ENCODE measurements around the gene ABCC5. TPM values are rescaled to one million over a fixed set of nuclear protein-coding genes. Genes with fewer than 3 reads are reported as not detected.

ABCC5 gene
- total RNA-seq, 1 experiment from 2014 or later, result 35.1 TPM

DNA sequence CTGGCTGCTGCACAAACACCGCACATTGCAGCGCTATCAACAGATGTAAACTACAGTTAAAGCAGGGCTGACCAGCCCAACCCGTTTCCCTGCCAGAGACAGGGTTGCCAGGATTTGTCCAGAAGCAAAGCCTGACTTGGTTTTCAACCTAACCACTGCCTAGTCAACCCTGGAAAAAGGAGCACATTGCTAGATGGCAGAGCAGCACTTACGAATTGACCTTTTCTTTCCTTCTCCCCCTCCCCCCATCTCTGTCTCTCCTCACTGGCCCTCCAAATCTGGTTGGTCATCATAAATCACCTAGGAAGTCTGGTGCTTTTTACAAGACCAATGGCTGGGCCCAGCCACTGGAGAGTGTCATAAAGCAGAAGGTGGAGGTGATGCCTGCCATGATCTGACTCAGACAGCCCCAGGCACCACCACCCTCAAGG lies 51.3 kb downstream of the ABCC5 start:
- Histone ChIP-seq H3K4me3 (ENCODE audit: low read depth in 2 of 2, low read length in 2 of 2) (no peak overlapping the region), H3K36me3 (ENCODE audit: control insufficient read depth, insufficient read depth, low read length) (peaks cover 5% of the 10 kb centered on the region; the same call in 1 of the 2 replicates), H3K27ac (ENCODE audit: low read length) (no peak overlapping the region), H3K9me3 (ENCODE audit: control insufficient read depth, insufficient read depth, low read depth, low read length) (no peaks in the 10 kb centered on the region), H3K4me1 (ENCODE audit: control insufficient read depth, insufficient read depth, low read length) (no peaks in the 10 kb centered on the region), H3K27me3 (ENCODE audit: control insufficient read depth, insufficient read depth, low read length) (no peaks in the 10 kb centered on the region)
- POLR2A ChIA-PET, result no interaction called here
- DNase-seq (ENCODE audit: low read depth, low spot score) (no peak), ATAC-seq (no peak)
- in situ Hi-C loops (cut with HindIII; ENCODE audit: low pct_unique_long_range_greater_than_20kb, low sequenced_read_pairs), result no loop called here
- TF ChIP-seq CTCF (IDR thresholded peaks at IDR 0.05) (no peak), REST (IDR thresholded peaks at IDR 0.05; ENCODE audit: insufficient read depth in 1 of 2, low read depth in 2 of 2, low read length in 1 of 2) (no peak), TCF7L2 (IDR thresholded peaks at IDR 0.05; ENCODE audit: low read depth, low read length) (no peak), POLR2AphosphoS5 (IDR thresholded peaks at IDR 0.05; ENCODE audit: low read depth, low read length) (no peak), SIN3A (IDR thresholded peaks at IDR 0.05; ENCODE audit: borderline replicate concordance, insufficient read depth, low read depth, low read length) (no peak)
- intact Hi-C loops (cut with micrococcal nuclease; ENCODE audit: unreplicated experiment), result no loop called here
- BruUV-seq (replicated peaks), result no TSS peak
- CTCF ChIA-PET, result no interaction called here

DNA sequence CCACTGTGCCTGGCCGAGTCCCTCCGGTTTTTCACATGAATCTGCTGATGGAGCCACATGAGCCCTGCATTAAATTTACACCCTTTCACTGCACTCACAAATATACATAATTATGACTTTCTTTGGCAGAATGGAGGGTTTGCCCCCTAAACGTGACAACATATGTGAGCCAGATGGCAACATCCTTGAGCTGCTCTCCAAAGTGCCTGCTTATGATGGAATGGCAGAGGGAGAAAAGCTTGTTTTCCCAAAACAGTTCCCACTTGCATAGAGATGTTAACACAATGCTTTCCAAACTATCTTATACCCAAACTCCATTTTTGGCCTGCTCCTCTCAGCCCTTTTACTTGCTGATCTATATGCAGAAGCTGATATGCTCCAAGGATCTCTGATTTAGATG lies 54.9 kb downstream of the ABCC5 start:
- Histone ChIP-seq H3K4me1 (ENCODE audit: control insufficient read depth, insufficient read depth, low read length) (no peaks in the 10 kb centered on the region), H3K27ac (ENCODE audit: low read length) (no peak overlapping the region), H3K36me3 (ENCODE audit: control insufficient read depth, insufficient read depth, low read length) (peaks cover 5% of the 10 kb centered on the region), H3K27me3 (ENCODE audit: control insufficient read depth, insufficient read depth, low read length) (no peaks in the 10 kb centered on the region), H3K4me3 (ENCODE audit: low read depth in 2 of 2, low read length in 2 of 2) (no peak overlapping the region), H3K9me3 (ENCODE audit: control insufficient read depth, insufficient read depth, low read depth, low read length) (no peaks in the 10 kb centered on the region)
- ChIA-PET CTCF (no interaction called here), POLR2A (no interaction called here)
- intact Hi-C loops (cut with micrococcal nuclease; ENCODE audit: unreplicated experiment), result no loop called here
- BruUV-seq (replicated peaks), result no TSS peak
- in situ Hi-C loops (cut with HindIII; ENCODE audit: low pct_unique_long_range_greater_than_20kb, low sequenced_read_pairs), result no loop called here
- no peak for ATAC-seq
- DNase-seq (ENCODE audit: low read depth, low spot score), result no peak
- TF ChIP-seq SIN3A (IDR thresholded peaks at IDR 0.05; ENCODE audit: borderline replicate concordance, insufficient read depth, low read depth, low read length) (no peak), TCF7L2 (IDR thresholded peaks at IDR 0.05; ENCODE audit: low read depth, low read length) (no peak), POLR2AphosphoS5 (IDR thresholded peaks at IDR 0.05; ENCODE audit: low read depth, low read length) (no peak), CTCF (IDR thresholded peaks at IDR 0.05) (no peak), REST (IDR thresholded peaks at IDR 0.05; ENCODE audit: insufficient read depth in 1 of 2, low read depth in 2 of 2, low read length in 1 of 2) (no peak)
